NT2/D1 (cell line): Measurements from ENCODE around the gene PTGIR.

Source experiments
- SUZ12 ChIP-seq: IDR thresholded peaks from 2 replicates; pipeline ENCODE4 v1.6.1; 2011; ENCODE audit not compliant: insufficient read length, insufficient read depth; ENCODE audit errors: extremely low read depth
- YY1 ChIP-seq: IDR thresholded peaks from 2 replicates; pipeline ENCODE4 v1.6.1; 2011; ENCODE audit not compliant: insufficient read length, insufficient read depth
- ZNF274 ChIP-seq: IDR thresholded peaks from 2 replicates; pipeline ENCODE4 v1.6.1; 2011; ENCODE audit warnings: mild to moderate bottlenecking, low read depth, low read length

GRCh38 chr19:46603195-46603637 lies 21.7 kb downstream of the PTGIR start:
- no peak for TF ChIP-seq YY1
- no peak for TF ChIP-seq ZNF274
- no peak for TF ChIP-seq SUZ12
